GM23338 (cell line): Measurements from ENCODE around the gene CPNE6. TPM values are rescaled to one million over a fixed set of nuclear protein-coding genes. Genes with fewer than 3 reads are reported as not detected.

Experiments
- ATAC-seq: fragments of 200-7000 bp; cut with Tn5 transposase; 3 replicates; pipeline ENCODE4 v1.9.1; 2020
- DNase-seq: peaks from one replicate; pipeline ENCODE4 v3.0.0-alpha.2; 2015; ENCODE audit warnings: low spot score
- H2AFZ ChIP-seq: fragments of 200-600 bp; sonication (generic); 2 replicates; pipeline ENCODE4 v1.8.0; 2016; ENCODE audit warnings: antibody characterized with exemption, mild to moderate bottlenecking, moderate library complexity
- H3F3A ChIP-seq: fragments of 200-600 bp; sonication (generic); replicated peaks from 2 replicates; pipeline ENCODE4 v1.8.0; 2017; ENCODE audit warnings: antibody characterized with exemption, mixed run types, low read depth
- H3K27ac ChIP-seq: fragments of 200-600 bp; sonication (generic); 2 replicates; pipeline ENCODE4 v1.6.1; 2016; ENCODE audit warnings: low read depth
- H3K27me3 ChIP-seq: fragments of 200-600 bp; sonication (generic); 2 replicates; pipeline ENCODE4 v1.8.0; 2016; ENCODE audit warnings: mild to moderate bottlenecking, mixed run types, moderate library complexity; ENCODE audit not compliant: insufficient read depth
- H3K36me3 ChIP-seq: fragments of 200-600 bp; sonication (generic); 2 replicates; pipeline ENCODE4 v1.8.0; 2016; ENCODE audit warnings: mild to moderate bottlenecking; ENCODE audit not compliant: insufficient read depth
- H3K4me1 ChIP-seq: fragments of 200-600 bp; sonication (generic); 2 replicates; pipeline ENCODE4 v1.8.0; 2016; ENCODE audit warnings: mild to moderate bottlenecking, moderate library complexity; ENCODE audit not compliant: insufficient read depth
- H3K4me2 ChIP-seq: fragments of 200-600 bp; sonication (generic); 2 replicates; pipeline ENCODE4 v1.7.1; 2017; ENCODE audit warnings: mixed run types
- H3K4me3 ChIP-seq: fragments of 200-600 bp; sonication (generic); 2 replicates; pipeline ENCODE4 v1.6.1; 2016; ENCODE audit warnings: mixed run types
- H3K79me2 ChIP-seq: fragments of 200-600 bp; sonication (generic); replicated peaks from 2 replicates; pipeline ENCODE4 v1.8.0; 2017; ENCODE audit warnings: mild to moderate bottlenecking; ENCODE audit not compliant: insufficient read depth
- H3K9me2 ChIP-seq: fragments of 200-600 bp; sonication (generic); 2 replicates; pipeline ENCODE4 v1.8.0; 2017; ENCODE audit not compliant: insufficient read depth
- H4K20me1 ChIP-seq: fragments of 200-600 bp; sonication (generic); replicated peaks from 2 replicates; pipeline ENCODE4 v1.8.0; 2017; ENCODE audit warnings: mild to moderate bottlenecking; ENCODE audit not compliant: insufficient read depth
- H3K27ac Mint-ChIP-seq: 2 replicates; pipeline ENCODE4 v1.8.0; 2020; ENCODE audit warnings: inconsistent platforms, mild to moderate bottlenecking, moderate library complexity, mixed read lengths
- H3K27me3 Mint-ChIP-seq: 3 replicates; pipeline ENCODE4 v1.8.0; 2022; ENCODE audit warnings: low read depth, mild to moderate bottlenecking, moderate library complexity, mixed read lengths, inconsistent platforms; ENCODE audit not compliant: insufficient read depth, poor library complexity
- H3K36me3 Mint-ChIP-seq: 3 replicates; pipeline ENCODE4 v1.8.0; 2021; ENCODE audit warnings: low read depth, mild to moderate bottlenecking, inconsistent platforms, moderate library complexity, mixed read lengths
- H3K4me1 Mint-ChIP-seq: 3 replicates; pipeline ENCODE4 v1.8.0; 2020; ENCODE audit warnings: mild to moderate bottlenecking, inconsistent platforms, mixed read lengths
- H3K4me3 Mint-ChIP-seq: 3 replicates; pipeline ENCODE4 v1.8.0; 2021; ENCODE audit warnings: moderate library complexity, mild to moderate bottlenecking, inconsistent platforms, mixed read lengths
- H3K9me3 Mint-ChIP-seq: 3 replicates; pipeline ENCODE4 v1.8.0; 2020; ENCODE audit warnings: moderate library complexity, mild to moderate bottlenecking, inconsistent platforms, mixed read lengths
- CREB1 ChIP-seq: fragments of 250-450 bp; sonication (Bioruptor Pico); IDR thresholded peaks from 2 replicates; pipeline ENCODE4 v1.5.0; 2020; ENCODE audit warnings: low read depth, mild to moderate bottlenecking, moderate library complexity
- CTCF ChIP-seq, 2 experiments: fragments of 200-600 bp in 1 of 2; sonication (generic) in 1 of 2; conservative IDR thresholded peaks; 2 replicates each; pipeline versions ENCODE4 v1.5.1 to v1.6.1; 2016 to 2017; ENCODE audit warnings: antibody characterized with exemption in 2 of 2, low read depth in 2 of 2, mild to moderate bottlenecking in 2 of 2, moderate library complexity in 1 of 2
- ETS1 ChIP-seq: IDR thresholded peaks from 2 replicates; pipeline ENCODE4 v1.6.1; 2016; ENCODE audit warnings: antibody characterized with exemption
- EZH2 ChIP-seq: fragments of 200-600 bp; sonication (generic); IDR thresholded peaks from one replicate; pipeline ENCODE4 v1.8.0; 2017; ENCODE audit warnings: antibody characterized with exemption, mild to moderate bottlenecking, low read depth; ENCODE audit not compliant: unreplicated experiment
- EZH2phosphoT487 ChIP-seq: fragments of 200-600 bp; sonication (generic); IDR thresholded peaks from one replicate; pipeline ENCODE4 v1.8.1; 2018; ENCODE audit warnings: antibody characterized with exemption; ENCODE audit not compliant: unreplicated experiment
- JUNB ChIP-seq: IDR thresholded peaks from one replicate; pipeline ENCODE4 v1.6.1; 2016; ENCODE audit warnings: antibody characterized with exemption; ENCODE audit not compliant: unreplicated experiment
- POLR2AphosphoS5 ChIP-seq: IDR thresholded peaks from 2 replicates; pipeline ENCODE4 v1.6.1; 2016; ENCODE audit warnings: antibody characterized with exemption, low read depth
- REST ChIP-seq: IDR thresholded peaks from one replicate; pipeline ENCODE4 v1.6.1; 2018; ENCODE audit warnings: antibody characterized with exemption; ENCODE audit not compliant: unreplicated experiment
- ZNF114 ChIP-seq: fragments of 250-450 bp; sonication (Bioruptor Pico); IDR thresholded peaks from 2 replicates; pipeline ENCODE4 v1.5.0; 2020; ENCODE audit warnings: mild to moderate bottlenecking, moderate library complexity
- ZNF331 ChIP-seq: fragments of 250-450 bp; sonication (Bioruptor Pico); IDR thresholded peaks from 2 replicates; pipeline ENCODE4 v1.5.0; 2020; ENCODE audit warnings: low read depth, mild to moderate bottlenecking, moderate library complexity
- polyA plus RNA-seq: library from polyadenylated mRNA; unstranded; fragments of >200 nt; fragmentation: Nextera tagmentation; extraction: Ambion mirVana; gene quantifications from 2 replicates; pipeline ENCODE4 v1.2.1, GENCODE V29; 2016
- total RNA-seq: library from RNA; depleted of rRNA; stranded (reverse); fragments of >200 nt; shearing (Covaris generic); gene quantifications from 2 replicates; pipeline ENCODE4 v1.2.3, GENCODE V29; 2014

The CPNE6 gene
- total and polyA plus RNA-seq, 2 experiments from 2014 or later: 0.16 TPM; not detected in 1

- no peak for TF ChIP-seq ZNF331 (CRISPR knock-in tag)
- TF ChIP-seq EZH2phosphoT487: no peak
- TF ChIP-seq ZNF114 (CRISPR knock-in tag): no peak
- TF ChIP-seq REST: no peak
- TF ChIP-seq ETS1: no peak; the same call in 1 of the 2 replicates
- TF ChIP-seq CREB1 (CRISPR knock-in tag): peak; percentile 62
These were observed 42.6 kb downstream of the CPNE6 start (continued) for GRCh38 chr14:24113801-24114531.

- Histone ChIP-seq H3K4me2 (peak within 1 kb of the TSS; percentile 96), H3F3A (peaks cover 6% of the 10 kb centered on the region; the same call in 1 of the 2 replicates), H3K9me2 (no peaks in the 10 kb centered on the region), H4K20me1 (no peaks in the 10 kb centered on the region; the same call in none of the 2 replicates), H2AFZ (peak within 1 kb of the TSS; percentile 95), H3K79me2 (peaks cover 11% of the 10 kb centered on the region), H3K27ac (peak within 1 kb of the TSS; percentile 94), H3K4me3 (peak within 1 kb of the TSS; percentile 77), H3K36me3 (peaks cover 15% of the 10 kb centered on the region; the same call in 1 of the 2 replicates), H3K4me1 (peaks cover 6% of the 10 kb centered on the region), H3K27me3 (no peaks in the 10 kb centered on the region)
- H3K27ac Mint-ChIP-seq: peak within 1 kb of the TSS; percentile 99
- H3K9me3 Mint-ChIP-seq: peaks cover 3% of the 10 kb centered on the region; the same call in 1 of the 3 replicates
- H3K36me3 Mint-ChIP-seq: peaks cover 28% of the 10 kb centered on the region
- H3K4me3 Mint-ChIP-seq: peak within 1 kb of the TSS; percentile 93
- peaks cover 23% of the 10 kb centered on the region for H3K27me3 Mint-ChIP-seq
- ATAC-seq (peak; percentile 84), DNase-seq (peak; percentile 100)
- TF ChIP-seq CREB1 (CRISPR knock-in tag) (peak; percentile 92), POLR2AphosphoS5 (peak; percentile 55), ETS1 (peak; percentile 35; the same call in 1 of the 2 replicates), CTCF (conservative IDR thresholded peaks at IDR 0.05; ENCODE audit: low read depth in 2 of 2) (no peak), JUNB (no peak), EZH2 (no peak)
- peaks cover 16% of the 10 kb centered on the region for H3K4me1 Mint-ChIP-seq
These were observed 43.4 kb downstream of the CPNE6 start, which contains the start of the genes DCAF11 and NRL for GRCh38 chr14:24114532-24115421. TSS of gene DCAF11 (plus strand) at chr14:24114777. CDS start at chr14:24115595, 818 bp downstream. TSS of gene NRL (minus strand) at chr14:24114949. CDS start at chr14:24082848, 32,101 bp downstream.
